CD14-positive monocyte (primary cell): ENCODE results near the gene ULK4. TPM values are rescaled to one million over a fixed set of nuclear protein-coding genes. Genes with fewer than 3 reads are reported as not detected.

Experiments
- DNase-seq, 3 donors: peaks; one replicate each; pipeline ENCODE4 v3.0.0-alpha.2; 2011 to 2022
- H2AFZ ChIP-seq: 2 replicates; pipeline ENCODE4 v1.6.0; 2012; ENCODE audit warnings: mild to moderate bottlenecking, low read depth, low read length, inconsistent platforms; ENCODE audit not compliant: insufficient read depth, poor library complexity, severe bottlenecking
- H3K27ac ChIP-seq, 2 donors: 1 replicate in 1 of 2; 2 replicates in 1 of 2; pipeline ENCODE4 v1.5.1; 2012 to 2013; ENCODE audit warnings: low read length in 2 of 2, control low read depth in 1 of 2, inconsistent platforms in 1 of 2, low read depth in 1 of 2, mild to moderate bottlenecking in 1 of 2
- H3K27me3 ChIP-seq, 2 donors: one replicate each; pipeline versions ENCODE4 v1.6.0 to v1.6.1; 2011 to 2013; ENCODE audit warnings: low read length in 2 of 2; ENCODE audit not compliant: control insufficient read depth in 2 of 2, insufficient read depth in 2 of 2
- H3K36me3 ChIP-seq, 2 donors: replicated peaks in 1 of 2; 1 replicate in 1 of 2; 2 replicates in 1 of 2; pipeline versions ENCODE4 v1.5.1 to v1.6.1; 2012 to 2013; ENCODE audit warnings: low read length in 2 of 2, control low read depth in 1 of 2, inconsistent platforms in 1 of 2, mild to moderate bottlenecking in 1 of 2; ENCODE audit not compliant: insufficient read depth in 2 of 2, control insufficient read depth in 1 of 2
- H3K4me1 ChIP-seq, 2 donors: 1 replicate in 1 of 2; 2 replicates in 1 of 2; pipeline versions ENCODE4 v1.5.1 to v1.6.1; 2012 to 2013; ENCODE audit warnings: low read length in 2 of 2, control low read depth in 1 of 2, inconsistent platforms in 1 of 2, mild to moderate bottlenecking in 1 of 2, moderate library complexity in 1 of 2; ENCODE audit not compliant: insufficient read depth in 2 of 2, control insufficient read depth in 1 of 2
- H3K4me2 ChIP-seq: replicated peaks from 2 replicates; pipeline ENCODE3; 2012; ENCODE audit warnings: low read length, moderate library complexity, mild to moderate bottlenecking; ENCODE audit not compliant: poor library complexity, severe bottlenecking; ENCODE audit errors: extremely low read depth
- H3K4me3 ChIP-seq, 3 experiments: fragments of 200-600 bp in 1 of 3; sonication (generic) in 1 of 3; replicated peaks in 1 of 3; 1 replicate in 2 of 3; 2 replicates in 1 of 3; pipeline ENCODE4 v1.5.1; 2011 to 2013; ENCODE audit warnings: low read length in 3 of 3, mild to moderate bottlenecking in 3 of 3, control low read depth in 2 of 3, low read depth in 2 of 3, inconsistent platforms in 1 of 3, moderate library complexity in 1 of 3
- H3K79me2 ChIP-seq: 2 replicates; pipeline ENCODE4 v1.6.0; 2012; ENCODE audit warnings: mild to moderate bottlenecking, control low read depth, inconsistent platforms, low read length, moderate library complexity; ENCODE audit not compliant: insufficient read depth
- H3K9ac ChIP-seq: 2 replicates; pipeline ENCODE4 v1.6.0; 2017; ENCODE audit warnings: low read length, mild to moderate bottlenecking; ENCODE audit not compliant: insufficient read depth, poor library complexity, severe bottlenecking
- H3K9me3 ChIP-seq, 2 donors: replicated peaks in 1 of 2; 1 replicate in 1 of 2; 2 replicates in 1 of 2; pipeline versions ENCODE4 v1.5.1 to v1.6.1; 2012 to 2013; ENCODE audit warnings: low read length in 2 of 2, control low read depth in 1 of 2; ENCODE audit not compliant: control insufficient read depth in 1 of 2, insufficient read depth in 1 of 2
- H4K20me1 ChIP-seq: 2 replicates; pipeline ENCODE4 v1.6.0; 2012; ENCODE audit warnings: mild to moderate bottlenecking, low read length, control low read depth, moderate library complexity; ENCODE audit not compliant: insufficient read depth
- H3K27ac Mint-ChIP-seq, 7 donors: one replicate each; pipeline ENCODE4 v1.8.0; 2020; ENCODE audit warnings: mild to moderate bottlenecking in 7 of 7, mixed read lengths in 7 of 7, moderate library complexity in 6 of 7, inconsistent platforms in 2 of 7
- H3K27me3 Mint-ChIP-seq, 3 donors: one replicate each; pipeline ENCODE4 v1.8.0; 2021 to 2022; ENCODE audit warnings: low read depth in 3 of 3, mild to moderate bottlenecking in 3 of 3, mixed read lengths in 3 of 3, moderate library complexity in 3 of 3, inconsistent platforms in 1 of 3
- H3K36me3 Mint-ChIP-seq, 2 donors: one replicate each; pipeline ENCODE4 v1.8.0; 2020; ENCODE audit warnings: mixed read lengths in 2 of 2, inconsistent platforms in 1 of 2, mild to moderate bottlenecking in 1 of 2
- H3K4me1 Mint-ChIP-seq: one replicate; pipeline ENCODE4 v1.8.0; 2020; ENCODE audit warnings: mild to moderate bottlenecking, mixed read lengths
- H3K4me3 Mint-ChIP-seq, 2 donors: one replicate each; pipeline ENCODE4 v1.8.0; 2020; ENCODE audit warnings: mild to moderate bottlenecking in 2 of 2, mixed read lengths in 2 of 2, moderate library complexity in 1 of 2
- H3K9me3 Mint-ChIP-seq, 7 donors: one replicate each; pipeline ENCODE4 v1.8.0; 2020 to 2022; ENCODE audit warnings: mixed read lengths in 7 of 7, mild to moderate bottlenecking in 6 of 7, moderate library complexity in 6 of 7, inconsistent platforms in 2 of 7
- WGBS: methylation state at CpG from one replicate; pipeline ENCODE4 v1.1.5; 2013; ENCODE audit warnings: missing lambda C conversion rate; ENCODE audit not compliant: insufficient coverage; 5-methylcytosine and 5-hydroxymethylcytosine counted together
- intact Hi-C, 2 donors: fragments of 100-400 bp; cut with micrococcal nuclease; formaldehyde crosslinking; loops; one replicate each; pipeline versions ENCODE4 v1.15.0 to v1.15.1; 2023
- polyA plus RNA-seq, 3 donors: library from polyadenylated mRNA; depleted of rRNA in 1 of 3; unstranded in 2 of 3; stranded (reverse) in 1 of 3; fragments of 300-500 nt in 2 of 3; fragments of >200 nt in 1 of 3; fragmentation: Illumina TruSeq in 2 of 3; gene quantifications; 1 replicate in 2 of 3; 2 replicates in 1 of 3; pipeline ENCODE4 v1.2.3, GENCODE V29; 2012 to 2021
- TF ChIP-seq, protein P1 (sequence below): fragments of 200-600 bp; IDR thresholded peaks from one replicate; pipeline ENCODE4 v1.8.0; 2022; ENCODE audit warnings: antibody characterized with exemption, mild to moderate bottlenecking

Gene ULK4
- polyA plus RNA-seq, 3 donors, result 6.7 to 14.0 (median 11.8) TPM

DNA sequence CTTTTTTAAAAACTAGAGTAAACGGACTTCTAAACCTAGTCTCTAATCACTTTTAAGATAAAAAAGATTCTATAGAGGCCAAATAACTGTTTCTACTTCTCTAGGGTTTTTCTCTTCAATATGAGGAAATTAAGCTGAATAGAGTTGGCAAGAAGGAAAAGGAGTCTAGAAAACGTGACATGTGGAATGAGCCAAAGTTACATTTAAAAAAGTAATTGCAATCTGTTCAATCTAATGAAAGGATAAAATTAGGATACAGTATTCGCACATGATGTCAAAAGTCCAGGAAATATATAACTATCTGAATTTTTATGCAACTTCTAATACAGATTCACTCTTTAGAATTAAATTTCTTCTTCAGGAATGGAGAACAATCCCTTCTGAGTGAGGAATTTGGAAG is 300.1 kb downstream of the ULK4 start:
- WGBS, result no CpG with 5 or more reads among the region's 3 CpGs
- TF ChIP-seq, protein P1, sequence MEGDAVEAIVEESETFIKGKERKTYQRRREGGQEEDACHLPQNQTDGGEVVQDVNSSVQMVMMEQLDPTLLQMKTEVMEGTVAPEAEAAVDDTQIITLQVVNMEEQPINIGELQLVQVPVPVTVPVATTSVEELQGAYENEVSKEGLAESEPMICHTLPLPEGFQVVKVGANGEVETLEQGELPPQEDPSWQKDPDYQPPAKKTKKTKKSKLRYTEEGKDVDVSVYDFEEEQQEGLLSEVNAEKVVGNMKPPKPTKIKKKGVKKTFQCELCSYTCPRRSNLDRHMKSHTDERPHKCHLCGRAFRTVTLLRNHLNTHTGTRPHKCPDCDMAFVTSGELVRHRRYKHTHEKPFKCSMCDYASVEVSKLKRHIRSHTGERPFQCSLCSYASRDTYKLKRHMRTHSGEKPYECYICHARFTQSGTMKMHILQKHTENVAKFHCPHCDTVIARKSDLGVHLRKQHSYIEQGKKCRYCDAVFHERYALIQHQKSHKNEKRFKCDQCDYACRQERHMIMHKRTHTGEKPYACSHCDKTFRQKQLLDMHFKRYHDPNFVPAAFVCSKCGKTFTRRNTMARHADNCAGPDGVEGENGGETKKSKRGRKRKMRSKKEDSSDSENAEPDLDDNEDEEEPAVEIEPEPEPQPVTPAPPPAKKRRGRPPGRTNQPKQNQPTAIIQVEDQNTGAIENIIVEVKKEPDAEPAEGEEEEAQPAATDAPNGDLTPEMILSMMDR, result no peak
- no peaks in the 10 kb centered on the region for H4K20me1 ChIP-seq
- H2AFZ ChIP-seq, result no peak overlapping the region
- H3K36me3 Mint-ChIP-seq, result peaks cover 0 to 7% of the 10 kb centered on the region in 2 donors
- H3K4me1 ChIP-seq, result no peaks in the 10 kb centered on the region
- intact Hi-C loops, result no loop called here
- no peaks in the 10 kb centered on the region for H3K36me3 ChIP-seq
- H3K4me2 ChIP-seq, result no peak overlapping the region
- H3K27ac ChIP-seq, result no peak overlapping the region
- peaks cover 2 to 15% (median 11%) of the 10 kb centered on the region in 7 donors for H3K9me3 Mint-ChIP-seq
- no peak for DNase-seq
- no peak overlapping the region for H3K4me3 Mint-ChIP-seq
- no peaks in the 10 kb centered on the region for H3K4me1 Mint-ChIP-seq
- H3K9me3 ChIP-seq, result peaks cover 8 to 12% of the 10 kb centered on the region in 2 donors
- H3K27ac Mint-ChIP-seq, result no peak overlapping the region
- no peak overlapping the region for H3K4me3 ChIP-seq
- no peaks in the 10 kb centered on the region for H3K27me3 ChIP-seq
- no peaks in the 10 kb centered on the region for H3K79me2 ChIP-seq
- H3K27me3 Mint-ChIP-seq, result no peaks in the 10 kb centered on the region
- no peak overlapping the region for H3K9ac ChIP-seq

DNA sequence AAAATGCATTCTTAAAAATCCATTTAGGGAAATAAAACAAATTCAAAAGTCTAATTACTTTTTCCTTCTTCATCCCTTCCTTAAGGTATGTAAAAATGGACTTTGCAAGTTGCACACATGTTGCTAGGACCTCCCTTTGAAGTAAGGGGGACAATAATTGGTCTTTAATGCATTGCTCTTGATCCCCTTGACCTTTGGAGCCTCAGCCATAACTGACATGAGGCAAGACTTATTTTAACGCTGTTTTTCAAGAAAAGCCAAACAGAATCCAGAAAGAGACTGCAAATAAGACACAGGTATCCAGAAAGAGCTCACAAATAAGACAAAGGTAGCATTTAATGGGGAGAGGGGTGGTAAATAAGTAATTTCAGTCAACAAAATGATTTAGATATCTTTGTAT is 301.4 kb downstream of the ULK4 start:
- no peak overlapping the region for H3K9ac ChIP-seq
- no peak overlapping the region for H3K4me3 ChIP-seq
- no peak for DNase-seq
- TF ChIP-seq, protein P1, result no peak
- peaks cover 0 to 3% of the 10 kb centered on the region in 2 donors for H3K36me3 Mint-ChIP-seq
- no peak overlapping the region for H3K4me3 Mint-ChIP-seq
- peaks cover 0 to 10% (median 5%) of the 10 kb centered on the region in 7 donors for H3K9me3 Mint-ChIP-seq
- no peaks in the 10 kb centered on the region for H3K27me3 Mint-ChIP-seq
- H3K4me1 Mint-ChIP-seq, result no peaks in the 10 kb centered on the region
- intact Hi-C loops, result no loop called here
- H3K27ac Mint-ChIP-seq, result no peak overlapping the region
- H2AFZ ChIP-seq, result no peak overlapping the region
- no peak overlapping the region for H3K4me2 ChIP-seq
- H3K9me3 ChIP-seq, result peaks cover 3% of the 10 kb centered on the region in 2 donors
- no peaks in the 10 kb centered on the region for H4K20me1 ChIP-seq
- H3K4me1 ChIP-seq, result no peaks in the 10 kb centered on the region
- WGBS, result no CpG with 5 or more reads among the region's 1 CpG
- H3K27me3 ChIP-seq, result no peaks in the 10 kb centered on the region
- no peaks in the 10 kb centered on the region for H3K79me2 ChIP-seq
- H3K27ac ChIP-seq, result no peak overlapping the region
- no peaks in the 10 kb centered on the region for H3K36me3 ChIP-seq
